Activated naive CD4-positive, alpha-beta T cell treated with anti-CD3 and anti-CD28 coated beads, Interleukin-2, amount 50 U/mL, for 16 hours (primary cell): ENCODE results near the gene ETV6.

ENCODE experiments used
- DNase-seq: peaks from one replicate; pipeline ENCODE4 v3.0.0-alpha.2; 2020

ETV6 gene

GRCh38 chr12:11763760-11764520, 114.5 kb downstream of the ETV6 start:
- DNase-seq: no peak

- DNase-seq: no peak
Measured at GRCh38 chr12:11764837-11765236, 115.4 kb downstream of the ETV6 start.

- DNase-seq: no peak
Measured at GRCh38 chr12:11765421-11765816, 115.9 kb downstream of the ETV6 start.

- peak; percentile 80 for DNase-seq
Measured at GRCh38 chr12:11765817-11766794, 116.6 kb downstream of the ETV6 start.

- DNase-seq: no peak
Measured at GRCh38 chr12:11767029-11767724, 117.7 kb downstream of the ETV6 start.

GRCh38 chr12:11767798-11768197, 118.3 kb downstream of the ETV6 start:
- no peak for DNase-seq

GRCh38 chr12:11768233-11768965, 118.9 kb downstream of the ETV6 start:
- no peak for DNase-seq

- no peak for DNase-seq
Measured at GRCh38 chr12:11769723-11770514, 120.4 kb downstream of the ETV6 start.

- DNase-seq: no peak
Measured at GRCh38 chr12:11771356-11771755, 121.9 kb downstream of the ETV6 start.

GRCh38 chr12:11771895-11772502, 122.5 kb downstream of the ETV6 start:
- DNase-seq: no peak

GRCh38 chr12:11773889-11774677, 124.6 kb downstream of the ETV6 start:
- no peak for DNase-seq

- no peak for DNase-seq
Measured at GRCh38 chr12:11774821-11775220, 125.3 kb downstream of the ETV6 start.

GRCh38 chr12:11776316-11776715, 126.8 kb downstream of the ETV6 start:
- DNase-seq: no peak

- DNase-seq: no peak
Measured at GRCh38 chr12:11777451-11777850, 128.0 kb downstream of the ETV6 start.

GRCh38 chr12:11777962-11778361, 128.5 kb downstream of the ETV6 start:
- DNase-seq: no peak

- DNase-seq: no peak
Measured at GRCh38 chr12:11778713-11779685, 129.5 kb downstream of the ETV6 start.

GRCh38 chr12:11780521-11781101, 131.1 kb downstream of the ETV6 start:
- DNase-seq: no peak

GRCh38 chr12:11782914-11783420, 133.5 kb downstream of the ETV6 start:
- DNase-seq: no peak

GRCh38 chr12:11785712-11786111, 136.2 kb downstream of the ETV6 start:
- no peak for DNase-seq
